ENCODE data around the gene DNAJC21.

- TF ChIP-seq CTCF (optimal IDR thresholded peaks at IDR 0.05 in 1 of 3, IDR thresholded peaks at IDR 0.05 in 1 of 3, conservative IDR thresholded peaks at IDR 0.05 in 1 of 3; ENCODE audit: extremely low read depth in 1 of 3, insufficient read depth in 2 of 3, low read length in 3 of 3) = no peak
- TF ChIP-seq EZH2 (IDR thresholded peaks at IDR 0.05; ENCODE audit: low read length) = no peak
Measured at GRCh38 chr5:34996261-34996660, 66.9 kb downstream of the DNAJC21 start.

Measured in keratinocyte (primary cell).